IPS-18c (cell line): Measurements from ENCODE around the gene TLDC2.
"Not testable (repeated sequence)": the region's sequence is repeated elsewhere in the genome, so short reads cannot be mapped to it uniquely, and the experiment has no call there.

Experiments used
- H3K4me3 ChIP-seq: 2 replicates; pipeline ENCODE4 v1.7.0; 2013; ENCODE audit warnings: low read depth, mild to moderate bottlenecking, low read length, moderate library complexity; ENCODE audit not compliant: insufficient read depth
- H3K9me3 ChIP-seq: one replicate; pipeline ENCODE4 v1.6.1; 2013; ENCODE audit warnings: mild to moderate bottlenecking, low read length, moderate library complexity; ENCODE audit not compliant: control insufficient read depth, insufficient read depth

The TLDC2 gene

GRCh38 chr20:36861875-36862801, 13.8 kb upstream of the TLDC2 start:
- no peaks in the 10 kb centered on the region for H3K9me3 ChIP-seq
- peak overlapping the region; percentile 67 for H3K4me3 ChIP-seq

GRCh38 chr20:36862857-36863668, 12.9 kb upstream of the TLDC2 start:
- Histone ChIP-seq H3K9me3 (no peaks in the 10 kb centered on the region), H3K4me3 (peak overlapping the region; percentile 67)

- Histone ChIP-seq H3K9me3 (no peaks in the 10 kb centered on the region), H3K4me3 (peak overlapping the region; percentile 16; the same call in 1 of the 2 replicates)
Measured at GRCh38 chr20:36865076-36865860, 10.7 kb upstream of the TLDC2 start.

DNA sequence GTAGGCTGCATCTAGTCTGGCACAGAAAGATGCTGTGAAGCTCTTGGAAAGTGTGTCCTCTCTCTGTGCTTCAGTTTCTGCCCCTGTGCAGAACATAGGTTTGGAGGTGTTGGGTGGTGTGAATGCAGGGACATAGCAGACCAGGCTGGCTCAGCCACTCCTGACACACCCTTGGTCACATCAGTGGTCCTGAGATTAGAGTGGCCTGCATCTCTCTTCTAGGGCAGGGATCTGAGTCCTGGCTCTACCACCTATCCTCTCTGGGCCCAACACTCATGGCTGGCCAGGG, 10.1 kb upstream of the TLDC2 start:
- no peaks in the 10 kb centered on the region for H3K9me3 ChIP-seq
- no peak overlapping the region for H3K4me3 ChIP-seq

GRCh38 chr20:36866164-36866563, 9.8 kb upstream of the TLDC2 start:
- no peaks in the 10 kb centered on the region for H3K9me3 ChIP-seq

GRCh38 chr20:36866681-36867495, 9.1 kb upstream of the TLDC2 start:
- Histone ChIP-seq H3K4me3 (no peak overlapping the region; the same call in 1 of the 2 replicates), H3K9me3 (no peaks in the 10 kb centered on the region)

More at GRCh38 chr20:36866164-36866563, 9.8 kb upstream of the TLDC2 start:
- H3K4me3 ChIP-seq, result no peak overlapping the region

- Histone ChIP-seq H3K9me3 (no peaks in the 10 kb centered on the region), H3K4me3 (no peak overlapping the region)
Measured at GRCh38 chr20:36871640-36872570, 4.0 kb upstream of the TLDC2 start.

DNA sequence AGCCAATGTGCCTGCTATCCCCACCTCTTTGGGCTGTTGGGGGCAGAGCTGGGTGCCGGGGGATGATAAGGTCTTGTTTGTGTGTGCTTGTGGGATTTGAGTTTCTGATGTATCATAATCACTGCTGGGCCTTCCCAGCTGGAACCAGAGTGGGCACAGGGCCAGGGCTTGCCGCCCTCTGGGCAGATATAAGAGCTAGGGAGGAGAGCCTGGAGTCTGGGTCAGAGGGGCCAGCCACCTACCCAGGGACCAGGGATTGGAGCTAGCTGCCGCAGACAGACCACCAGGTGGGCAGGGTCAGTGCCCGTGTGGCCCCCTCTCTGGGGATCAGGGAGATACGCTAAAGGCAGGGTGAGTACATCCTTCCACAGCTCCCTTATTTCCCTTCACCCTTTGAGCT, 3.1 kb upstream of the TLDC2 start:
- Histone ChIP-seq H3K9me3 (no peaks in the 10 kb centered on the region), H3K4me3 (no peak overlapping the region)

GRCh38 chr20:36873498-36874189, 2.3 kb upstream of the TLDC2 start:
- H3K9me3 ChIP-seq, result no peaks in the 10 kb centered on the region

DNA sequence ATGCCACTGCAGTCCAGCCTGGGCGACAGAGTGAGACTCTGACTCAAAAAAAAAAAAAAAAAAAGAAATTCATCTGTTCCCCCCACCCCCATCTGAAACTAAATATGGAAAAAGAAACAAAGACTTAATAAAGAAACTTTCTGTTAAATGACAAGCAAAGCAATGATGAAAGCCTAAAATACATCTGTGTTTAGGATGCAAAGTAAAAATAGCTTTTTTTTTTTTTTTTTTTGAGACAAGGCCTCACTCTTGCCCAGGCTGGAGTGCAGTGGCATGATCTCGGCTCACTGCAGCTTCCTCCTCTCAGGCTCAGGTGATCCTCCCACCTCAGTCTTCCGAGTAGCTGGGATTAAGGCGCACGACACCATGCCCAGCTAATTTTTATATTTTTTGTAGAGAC, 845 bp upstream of the TLDC2 start:
- H3K9me3 ChIP-seq, H3K4me3 ChIP-seq: not testable (repeated sequence)

More at GRCh38 chr20:36873498-36874189, 2.3 kb upstream of the TLDC2 start:
- H3K4me3 ChIP-seq, result no peak overlapping the region

DNA sequence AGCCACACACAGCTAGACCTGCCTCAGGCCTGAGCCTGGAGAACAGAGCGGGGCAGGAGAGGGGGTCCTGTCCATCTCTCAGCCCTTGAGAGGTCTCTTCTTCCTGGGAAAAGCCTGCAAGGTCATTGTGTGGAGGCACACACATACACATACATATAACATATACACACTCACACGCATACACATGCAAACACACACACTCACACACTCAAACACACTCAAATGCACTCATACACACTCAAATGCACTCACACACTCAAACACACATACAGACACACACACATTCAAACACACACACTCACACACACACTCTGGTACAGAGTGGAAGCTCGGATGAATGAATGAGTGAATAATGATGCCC, 515 bp downstream of the TLDC2 start:
- Histone ChIP-seq H3K9me3 (no peaks in the 10 kb centered on the region), H3K4me3 (no peak overlapping the region)

DNA sequence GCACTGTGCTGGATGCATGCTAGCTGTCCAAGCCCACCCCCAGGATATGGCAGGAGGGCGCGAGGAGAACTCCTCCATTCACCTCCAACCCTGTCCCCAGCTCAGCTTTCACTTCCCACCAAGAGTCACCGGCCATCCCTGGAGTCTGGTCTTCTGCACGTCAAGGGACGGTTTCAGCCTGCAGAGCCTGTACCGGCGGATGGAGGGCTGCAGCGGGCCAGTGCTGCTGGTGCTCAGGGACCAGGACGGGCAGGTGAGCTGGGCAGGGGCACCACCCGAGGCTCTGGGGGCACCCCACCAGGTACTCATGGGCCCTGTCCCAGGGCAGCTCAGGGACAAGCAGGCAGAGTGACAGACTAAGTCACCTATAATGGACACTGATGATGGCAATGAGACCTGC, 3.0 kb downstream of the TLDC2 start:
- H3K4me3 ChIP-seq, result no peak overlapping the region
- no peaks in the 10 kb centered on the region for H3K9me3 ChIP-seq

- no peak overlapping the region for H3K4me3 ChIP-seq
Measured at GRCh38 chr20:36880741-36881250, 4.9 kb downstream of the TLDC2 start.

DNA sequence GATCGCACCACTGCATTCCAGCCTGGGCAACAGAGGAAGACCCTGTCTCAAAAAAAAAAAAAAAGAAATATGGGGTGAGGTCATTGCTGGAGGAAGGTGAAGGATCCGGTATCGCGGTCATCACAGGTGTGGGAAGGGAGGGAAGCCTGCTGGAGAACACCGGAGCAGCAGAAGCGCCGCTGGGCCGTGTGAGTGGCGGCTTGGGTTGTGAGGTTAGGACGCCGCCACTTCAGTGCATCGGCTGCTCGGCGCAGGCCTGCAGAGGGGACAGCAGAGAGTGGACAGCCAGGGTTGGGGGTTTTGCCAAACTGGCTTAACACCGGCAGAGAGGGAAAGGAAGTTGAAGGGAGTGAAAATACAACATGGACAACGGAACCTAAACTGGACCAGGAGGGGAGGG, 5.4 kb downstream of the TLDC2 start:
- H3K4me3 ChIP-seq, result no peak overlapping the region
- H3K9me3 ChIP-seq, result no peaks in the 10 kb centered on the region

More at GRCh38 chr20:36880741-36881250, 4.9 kb downstream of the TLDC2 start:
- no peaks in the 10 kb centered on the region for H3K9me3 ChIP-seq

- no peaks in the 10 kb centered on the region for H3K9me3 ChIP-seq
- no peak overlapping the region for H3K4me3 ChIP-seq
Measured at GRCh38 chr20:36881888-36882287, 6.0 kb downstream of the TLDC2 start.
